Measurements from ENCODE around the gene DPP7. TPM values are rescaled to one million over a fixed set of nuclear protein-coding genes. Genes with fewer than 3 reads are reported as not detected.

Gene DPP7
- total and polyA plus RNA-seq, 9 of the 15 experiments (the other 6 are each of a cell fraction or from before 2014, with no cell fraction given), result 0.99 to 365 (median 132) TPM

GRCh38 chr9:137129456-137130175 is 15.1 kb upstream of the DPP7 start (continued):
- TF ChIP-seq ZNF639 (CRISPR knock-in tag; conservative IDR thresholded peaks at IDR 0.05 in 1 of 2, IDR thresholded peaks at IDR 0.05 in 1 of 2), result 0 out of 4 replicates have a peak, but pooled peaks of 1 of the 2 experiments have one; percentile 22
- peak; percentile 70; the same call in 1 of the 2 replicates for TF ChIP-seq ERF (CRISPR knock-in tag; IDR thresholded peaks at IDR 0.05)
- TF ChIP-seq, protein P1, sequence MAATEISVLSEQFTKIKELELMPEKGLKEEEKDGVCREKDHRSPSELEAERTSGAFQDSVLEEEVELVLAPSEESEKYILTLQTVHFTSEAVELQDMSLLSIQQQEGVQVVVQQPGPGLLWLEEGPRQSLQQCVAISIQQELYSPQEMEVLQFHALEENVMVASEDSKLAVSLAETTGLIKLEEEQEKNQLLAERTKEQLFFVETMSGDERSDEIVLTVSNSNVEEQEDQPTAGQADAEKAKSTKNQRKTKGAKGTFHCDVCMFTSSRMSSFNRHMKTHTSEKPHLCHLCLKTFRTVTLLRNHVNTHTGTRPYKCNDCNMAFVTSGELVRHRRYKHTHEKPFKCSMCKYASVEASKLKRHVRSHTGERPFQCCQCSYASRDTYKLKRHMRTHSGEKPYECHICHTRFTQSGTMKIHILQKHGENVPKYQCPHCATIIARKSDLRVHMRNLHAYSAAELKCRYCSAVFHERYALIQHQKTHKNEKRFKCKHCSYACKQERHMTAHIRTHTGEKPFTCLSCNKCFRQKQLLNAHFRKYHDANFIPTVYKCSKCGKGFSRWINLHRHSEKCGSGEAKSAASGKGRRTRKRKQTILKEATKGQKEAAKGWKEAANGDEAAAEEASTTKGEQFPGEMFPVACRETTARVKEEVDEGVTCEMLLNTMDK (IDR thresholded peaks at IDR 0.05; ENCODE audit: borderline replicate concordance, insufficient read depth, low read depth, low read length, poor library complexity, severe bottlenecking), result peak; percentile 56
- 0 out of 2 replicates have a peak, but pooled peaks have one; percentile 6 for TF ChIP-seq E2F1 (CRISPR knock-in tag; IDR thresholded peaks at IDR 0.05)
- TF ChIP-seq, protein P2, sequence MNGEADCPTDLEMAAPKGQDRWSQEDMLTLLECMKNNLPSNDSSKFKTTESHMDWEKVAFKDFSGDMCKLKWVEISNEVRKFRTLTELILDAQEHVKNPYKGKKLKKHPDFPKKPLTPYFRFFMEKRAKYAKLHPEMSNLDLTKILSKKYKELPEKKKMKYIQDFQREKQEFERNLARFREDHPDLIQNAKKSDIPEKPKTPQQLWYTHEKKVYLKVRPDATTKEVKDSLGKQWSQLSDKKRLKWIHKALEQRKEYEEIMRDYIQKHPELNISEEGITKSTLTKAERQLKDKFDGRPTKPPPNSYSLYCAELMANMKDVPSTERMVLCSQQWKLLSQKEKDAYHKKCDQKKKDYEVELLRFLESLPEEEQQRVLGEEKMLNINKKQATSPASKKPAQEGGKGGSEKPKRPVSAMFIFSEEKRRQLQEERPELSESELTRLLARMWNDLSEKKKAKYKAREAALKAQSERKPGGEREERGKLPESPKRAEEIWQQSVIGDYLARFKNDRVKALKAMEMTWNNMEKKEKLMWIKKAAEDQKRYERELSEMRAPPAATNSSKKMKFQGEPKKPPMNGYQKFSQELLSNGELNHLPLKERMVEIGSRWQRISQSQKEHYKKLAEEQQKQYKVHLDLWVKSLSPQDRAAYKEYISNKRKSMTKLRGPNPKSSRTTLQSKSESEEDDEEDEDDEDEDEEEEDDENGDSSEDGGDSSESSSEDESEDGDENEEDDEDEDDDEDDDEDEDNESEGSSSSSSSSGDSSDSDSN (IDR thresholded peaks at IDR 0.05; ENCODE audit: borderline replicate concordance in 1 of 2, low read depth in 2 of 2, low read length in 2 of 2), result peak in 1 of 2 experiments; percentile 48; a peak in 1 of 4 replicates
- no peak for TF ChIP-seq GTF3C2 (IDR thresholded peaks at IDR 0.05; ENCODE audit: borderline replicate concordance, extremely low read depth, insufficient read length)
- TF ChIP-seq MNT (conservative IDR thresholded peaks at IDR 0.05), result peak; percentile 77 to 86

All from K562 (cell line).